Measurements from ENCODE around the gene TSPAN12.
A peak's percentile ranks its signal among the peaks of the same experiment; 100 is the strongest.
"Not testable (repeated sequence)": the region's sequence is repeated elsewhere in the genome, so short reads cannot be mapped to it uniquely, and the experiment has no call there.

Gene TSPAN12

GRCh38 chr7:120792091-120792860, 65.7 kb downstream of the TSPAN12 start:
- Mint-ChIP-seq H3K27ac (peak overlapping the region in 2 of 3 experiments; percentile 52 to 82), H3K4me3 (no peak overlapping the region), H3K4me1 (peaks cover 4% of the 10 kb centered on the region), H3K36me3 (ENCODE audit: low read depth) (peaks cover 47% of the 10 kb centered on the region), H3K27me3 (ENCODE audit: low read depth) (no peaks in the 10 kb centered on the region), H3K9me3 (no peaks in the 10 kb centered on the region)
- TF ChIP-seq, protein P1, sequence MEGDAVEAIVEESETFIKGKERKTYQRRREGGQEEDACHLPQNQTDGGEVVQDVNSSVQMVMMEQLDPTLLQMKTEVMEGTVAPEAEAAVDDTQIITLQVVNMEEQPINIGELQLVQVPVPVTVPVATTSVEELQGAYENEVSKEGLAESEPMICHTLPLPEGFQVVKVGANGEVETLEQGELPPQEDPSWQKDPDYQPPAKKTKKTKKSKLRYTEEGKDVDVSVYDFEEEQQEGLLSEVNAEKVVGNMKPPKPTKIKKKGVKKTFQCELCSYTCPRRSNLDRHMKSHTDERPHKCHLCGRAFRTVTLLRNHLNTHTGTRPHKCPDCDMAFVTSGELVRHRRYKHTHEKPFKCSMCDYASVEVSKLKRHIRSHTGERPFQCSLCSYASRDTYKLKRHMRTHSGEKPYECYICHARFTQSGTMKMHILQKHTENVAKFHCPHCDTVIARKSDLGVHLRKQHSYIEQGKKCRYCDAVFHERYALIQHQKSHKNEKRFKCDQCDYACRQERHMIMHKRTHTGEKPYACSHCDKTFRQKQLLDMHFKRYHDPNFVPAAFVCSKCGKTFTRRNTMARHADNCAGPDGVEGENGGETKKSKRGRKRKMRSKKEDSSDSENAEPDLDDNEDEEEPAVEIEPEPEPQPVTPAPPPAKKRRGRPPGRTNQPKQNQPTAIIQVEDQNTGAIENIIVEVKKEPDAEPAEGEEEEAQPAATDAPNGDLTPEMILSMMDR (IDR thresholded peaks at IDR 0.05; ENCODE audit: unreplicated experiment in 3 of 3): peak; percentile 63 to 85 (median 71)

GRCh38 chr7:120785095-120785494, 72.8 kb downstream of the TSPAN12 start:
- Mint-ChIP-seq H3K27me3 (ENCODE audit: low read depth) (no peaks in the 10 kb centered on the region), H3K27ac (peak overlapping the region in 2 of 3 experiments; percentile 7 to 53), H3K36me3 (ENCODE audit: low read depth) (peaks cover 16% of the 10 kb centered on the region), H3K4me1 (peaks cover 16% of the 10 kb centered on the region), H3K9me3 (no peaks in the 10 kb centered on the region), H3K4me3 (no peak overlapping the region)
- TF ChIP-seq, protein P1 (IDR thresholded peaks at IDR 0.05; ENCODE audit: unreplicated experiment in 3 of 3): no peak

DNA sequence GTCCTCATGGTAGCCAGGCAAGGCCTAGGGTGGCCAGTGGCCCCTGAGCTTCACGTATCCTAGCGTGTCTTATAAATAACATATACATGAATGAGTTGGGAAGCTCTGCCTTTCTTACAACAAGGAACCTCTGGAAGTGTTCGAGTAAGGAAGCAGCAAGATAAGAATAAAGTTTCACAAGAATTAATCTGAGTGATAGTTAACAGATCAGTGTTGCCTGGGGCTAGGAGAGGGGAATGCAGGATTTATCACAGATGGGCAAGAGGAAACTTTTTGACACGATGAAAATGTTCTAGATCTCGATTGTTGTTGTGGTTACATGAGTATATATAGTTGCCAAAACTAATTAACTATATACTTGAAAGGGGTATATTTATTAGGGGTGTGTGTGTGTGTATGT, 74.2 kb downstream of the TSPAN12 start:
- Mint-ChIP-seq H3K4me3 (no peak overlapping the region), H3K36me3 (ENCODE audit: low read depth) (peaks cover 7% of the 10 kb centered on the region), H3K9me3 (no peaks in the 10 kb centered on the region), H3K4me1 (peaks cover 16% of the 10 kb centered on the region), H3K27me3 (ENCODE audit: low read depth) (no peaks in the 10 kb centered on the region), H3K27ac (no peak overlapping the region)
- TF ChIP-seq, protein P1 (IDR thresholded peaks at IDR 0.05; ENCODE audit: unreplicated experiment in 3 of 3): no peak

GRCh38 chr7:120783273-120783672, 74.7 kb downstream of the TSPAN12 start:
- H3K27me3 Mint-ChIP-seq (ENCODE audit: low read depth): no peaks in the 10 kb centered on the region
- no peaks in the 10 kb centered on the region for H3K9me3 Mint-ChIP-seq
- H3K36me3 Mint-ChIP-seq (ENCODE audit: low read depth): peaks cover 3% of the 10 kb centered on the region
- TF ChIP-seq, protein P1 (IDR thresholded peaks at IDR 0.05; ENCODE audit: unreplicated experiment in 3 of 3): no peak
- peaks cover 16% of the 10 kb centered on the region for H3K4me1 Mint-ChIP-seq
- H3K27ac Mint-ChIP-seq: no peak overlapping the region
- H3K4me3 Mint-ChIP-seq: no peak overlapping the region

GRCh38 chr7:120781924-120782323, 76.0 kb downstream of the TSPAN12 start:
- H3K36me3 Mint-ChIP-seq (ENCODE audit: low read depth); H3K4me3 Mint-ChIP-seq; H3K9me3 Mint-ChIP-seq; H3K27me3 Mint-ChIP-seq (ENCODE audit: low read depth); H3K27ac Mint-ChIP-seq: not testable (repeated sequence)
- H3K4me1 Mint-ChIP-seq: peaks cover 16% of the 10 kb centered on the region

DNA sequence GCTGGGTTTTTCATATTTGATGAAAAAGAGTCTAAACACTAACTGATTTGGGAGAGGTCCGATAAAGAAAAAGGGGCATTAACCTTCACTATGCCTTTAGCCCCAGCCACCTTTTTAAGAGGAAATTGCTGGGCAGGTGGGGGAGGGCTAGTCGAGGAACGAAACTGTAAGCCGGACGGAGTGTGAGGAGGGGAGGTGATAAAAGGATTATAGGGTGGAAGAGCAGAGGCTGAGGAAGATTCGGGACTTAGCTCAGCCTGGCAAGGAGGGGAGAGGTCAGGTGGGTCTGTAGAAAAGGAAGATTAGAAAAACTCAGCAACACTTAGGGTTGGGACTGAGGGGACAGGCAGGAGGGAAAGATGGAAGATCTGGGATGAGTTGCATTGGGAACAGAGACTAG, 77.0 kb downstream of the TSPAN12 start:
- no peaks in the 10 kb centered on the region for H3K9me3 Mint-ChIP-seq
- TF ChIP-seq, protein P1 (IDR thresholded peaks at IDR 0.05; ENCODE audit: unreplicated experiment in 3 of 3): no peak
- no peaks in the 10 kb centered on the region for H3K27me3 Mint-ChIP-seq (ENCODE audit: low read depth)
- H3K36me3 Mint-ChIP-seq (ENCODE audit: low read depth): no peaks in the 10 kb centered on the region
- no peak overlapping the region for H3K4me3 Mint-ChIP-seq
- H3K4me1 Mint-ChIP-seq: peaks cover 13% of the 10 kb centered on the region
- no peak overlapping the region for H3K27ac Mint-ChIP-seq

- H3K27me3 Mint-ChIP-seq (ENCODE audit: low read depth); H3K36me3 Mint-ChIP-seq (ENCODE audit: low read depth); H3K9me3 Mint-ChIP-seq; H3K27ac Mint-ChIP-seq; H3K4me3 Mint-ChIP-seq; H3K4me1 Mint-ChIP-seq: not testable (repeated sequence)
Measured at GRCh38 chr7:120780451-120780850, 77.5 kb downstream of the TSPAN12 start.

GRCh38 chr7:120779078-120779477, 78.9 kb downstream of the TSPAN12 start:
- H3K9me3 Mint-ChIP-seq; H3K27me3 Mint-ChIP-seq (ENCODE audit: low read depth); H3K27ac Mint-ChIP-seq; H3K4me3 Mint-ChIP-seq; H3K36me3 Mint-ChIP-seq (ENCODE audit: low read depth); H3K4me1 Mint-ChIP-seq: not testable (repeated sequence)
